ENCODE measurements around the gene PIGS. TPM values are rescaled to one million over a fixed set of nuclear protein-coding genes. Genes with fewer than 3 reads are reported as not detected.
"Not testable (repeated sequence)": the region's sequence is repeated elsewhere in the genome, so short reads cannot be mapped to it uniquely, and the experiment has no call there.

Gene PIGS
- polyA plus RNA-seq = 48.4 TPM

- H3K36me3 Mint-ChIP-seq = peaks cover 4% of the 10 kb centered on the region
- peak within 1 kb of the TSS; percentile 93 to 99 (median 98) for H3K4me3 Mint-ChIP-seq
- peaks cover 37 to 46% (median 38%) of the 10 kb centered on the region in 3 donors for H3K4me1 Mint-ChIP-seq
- H3K27me3 Mint-ChIP-seq = no peaks in the 10 kb centered on the region
- no peaks in the 10 kb centered on the region for H3K9me3 Mint-ChIP-seq
- peak within 1 kb of the TSS; percentile 94 to 96 (median 95) for H3K27ac Mint-ChIP-seq
Observed at GRCh38 chr17:28571361-28572122, at the start of gene PIGS. TSS of gene PIGS (minus strand) at chr17:28571524. CDS start at chr17:28571496, 28 bp downstream.

- Mint-ChIP-seq H3K36me3 (peaks cover 6% of the 10 kb centered on the region), H3K27ac (no peak overlapping the region), H3K27me3 (no peaks in the 10 kb centered on the region), H3K9me3 (no peaks in the 10 kb centered on the region), H3K4me1 (peaks cover 1 to 3% (median 1%) of the 10 kb centered on the region in 3 donors), H3K4me3 (no peak overlapping the region)
Observed at GRCh38 chr17:28620010-28620409, 48.7 kb upstream of the PIGS start.

GRCh38 chr17:28618464-28618863 is 47.1 kb upstream of the PIGS start:
- no peaks in the 10 kb centered on the region for H3K9me3 Mint-ChIP-seq
- H3K27me3 Mint-ChIP-seq = no peaks in the 10 kb centered on the region
- peaks cover 3 to 8% (median 3%) of the 10 kb centered on the region in 3 donors for H3K4me1 Mint-ChIP-seq
- peaks cover 4% of the 10 kb centered on the region for H3K36me3 Mint-ChIP-seq
- no peak overlapping the region for H3K27ac Mint-ChIP-seq
- peak overlapping the region in 1 of 4 donors; percentile 30 for H3K4me3 Mint-ChIP-seq

- no peaks in the 10 kb centered on the region for H3K27me3 Mint-ChIP-seq
- peaks cover 10 to 19% (median 11%) of the 10 kb centered on the region in 3 donors for H3K4me1 Mint-ChIP-seq
- H3K9me3 Mint-ChIP-seq = no peaks in the 10 kb centered on the region
- H3K4me3 Mint-ChIP-seq = no peak overlapping the region
- peaks cover 1% of the 10 kb centered on the region for H3K36me3 Mint-ChIP-seq
- no peak overlapping the region for H3K27ac Mint-ChIP-seq
Observed at GRCh38 chr17:28616281-28616680, 45.0 kb upstream of the PIGS start.

GRCh38 chr17:28615260-28615940 is 44.1 kb upstream of the PIGS start:
- H3K9me3 Mint-ChIP-seq = no peaks in the 10 kb centered on the region
- H3K27ac Mint-ChIP-seq = no peak overlapping the region

GRCh38 chr17:28613931-28614381 is 42.6 kb upstream of the PIGS start, which contains the start of gene RSKR:
TSS of gene RSKR (minus strand) at chr17:28614185. CDS start at chr17:28614161, 24 bp downstream.
- no peaks in the 10 kb centered on the region for H3K9me3 Mint-ChIP-seq
- no peaks in the 10 kb centered on the region for H3K27me3 Mint-ChIP-seq
- no peaks in the 10 kb centered on the region for H3K36me3 Mint-ChIP-seq
- peak within 1 kb of the TSS in 1 of 3 donors; percentile 35 for H3K27ac Mint-ChIP-seq
- H3K4me1 Mint-ChIP-seq = peaks cover 11 to 19% (median 13%) of the 10 kb centered on the region in 3 donors
- no peak within 1 kb of the TSS for H3K4me3 Mint-ChIP-seq

More at GRCh38 chr17:28615260-28615940, 44.1 kb upstream of the PIGS start:
- peaks cover 11 to 19% (median 13%) of the 10 kb centered on the region in 3 donors for H3K4me1 Mint-ChIP-seq
- H3K36me3 Mint-ChIP-seq = peaks cover 1% of the 10 kb centered on the region
- no peak overlapping the region for H3K4me3 Mint-ChIP-seq
- H3K27me3 Mint-ChIP-seq = no peaks in the 10 kb centered on the region

GRCh38 chr17:28612936-28613872 is 41.9 kb upstream of the PIGS start:
- H3K27ac Mint-ChIP-seq = no peak overlapping the region
- peaks cover 11 to 19% (median 13%) of the 10 kb centered on the region in 3 donors for H3K4me1 Mint-ChIP-seq
- no peaks in the 10 kb centered on the region for H3K36me3 Mint-ChIP-seq
- no peaks in the 10 kb centered on the region for H3K27me3 Mint-ChIP-seq
- no peaks in the 10 kb centered on the region for H3K9me3 Mint-ChIP-seq
- no peak overlapping the region for H3K4me3 Mint-ChIP-seq

GRCh38 chr17:28612531-28612930 is 41.2 kb upstream of the PIGS start:
- H3K4me1 Mint-ChIP-seq = peaks cover 11 to 19% (median 13%) of the 10 kb centered on the region in 3 donors
- peak overlapping the region in 1 of 3 donors; percentile 48 for H3K27ac Mint-ChIP-seq
- no peaks in the 10 kb centered on the region for H3K9me3 Mint-ChIP-seq
- no peaks in the 10 kb centered on the region for H3K36me3 Mint-ChIP-seq
- H3K4me3 Mint-ChIP-seq = no peak overlapping the region
- no peaks in the 10 kb centered on the region for H3K27me3 Mint-ChIP-seq

- Mint-ChIP-seq H3K9me3 (no peaks in the 10 kb centered on the region), H3K4me1 (peaks cover 8 to 19% (median 13%) of the 10 kb centered on the region in 3 donors), H3K4me3 (peak overlapping the region in 1 of 4 donors; percentile 28), H3K36me3 (peaks cover 1% of the 10 kb centered on the region), H3K27me3 (no peaks in the 10 kb centered on the region), H3K27ac (peak overlapping the region in 2 of 3 donors; percentile 29 to 92)
Observed at GRCh38 chr17:28610376-28610775, 39.1 kb upstream of the PIGS start.

- H3K27ac Mint-ChIP-seq = peak overlapping the region in 1 of 3 donors; percentile 87
- not testable (repeated sequence) for H3K9me3 Mint-ChIP-seq, H3K36me3 Mint-ChIP-seq, H3K4me3 Mint-ChIP-seq, H3K27me3 Mint-ChIP-seq, H3K4me1 Mint-ChIP-seq
Observed at GRCh38 chr17:28604031-28604430, 32.7 kb upstream of the PIGS start.

- peak overlapping the region; percentile 86 to 98 (median 94) for H3K4me3 Mint-ChIP-seq
- no peaks in the 10 kb centered on the region for H3K27me3 Mint-ChIP-seq
- H3K27ac Mint-ChIP-seq = peak overlapping the region; percentile 92 to 98 (median 93)
- no peaks in the 10 kb centered on the region for H3K36me3 Mint-ChIP-seq
- H3K4me1 Mint-ChIP-seq = peaks cover 6 to 20% (median 20%) of the 10 kb centered on the region in 3 donors
- no peaks in the 10 kb centered on the region for H3K9me3 Mint-ChIP-seq
Observed at GRCh38 chr17:28599311-28600184, 28.2 kb upstream of the PIGS start.

- no peaks in the 10 kb centered on the region for H3K27me3 Mint-ChIP-seq
- H3K9me3 Mint-ChIP-seq = no peaks in the 10 kb centered on the region
- peaks cover 6 to 20% (median 20%) of the 10 kb centered on the region in 3 donors for H3K4me1 Mint-ChIP-seq
- H3K27ac Mint-ChIP-seq = peak within 1 kb of the TSS; percentile 92 to 98 (median 93)
- H3K36me3 Mint-ChIP-seq = no peaks in the 10 kb centered on the region
- peak within 1 kb of the TSS; percentile 86 to 98 (median 94) for H3K4me3 Mint-ChIP-seq
Observed at GRCh38 chr17:28598799-28599310, 27.5 kb upstream of the PIGS start, which contains the start of gene SPAG5. TSS of gene SPAG5 (minus strand) at chr17:28599025. CDS start at chr17:28598946, 79 bp downstream.

- Mint-ChIP-seq H3K36me3 (no peaks in the 10 kb centered on the region), H3K4me1 (peaks cover 6 to 20% (median 20%) of the 10 kb centered on the region in 3 donors), H3K27me3 (no peaks in the 10 kb centered on the region), H3K4me3 (peak overlapping the region; percentile 86 to 98 (median 94)), H3K9me3 (no peaks in the 10 kb centered on the region), H3K27ac (peak overlapping the region; percentile 92 to 98 (median 93))
Observed at GRCh38 chr17:28598389-28598788, 27.1 kb upstream of the PIGS start.

Measured in IgD-negative memory B cell (primary cell).